AG09309 (cell line): Measurements from ENCODE around the gene ELMO1.

Experiments
- DNase-seq: peaks from one replicate; pipeline ENCODE4 v3.0.0-alpha.2; 2010; ENCODE audit warnings: low read depth
- H3K4me3 ChIP-seq: 2 replicates; pipeline ENCODE4 v1.5.1; 2011; ENCODE audit warnings: mild to moderate bottlenecking, low read depth, low read length, moderate library complexity; ENCODE audit not compliant: control insufficient read depth
- CTCF ChIP-seq: IDR thresholded peaks from 2 replicates; pipeline ENCODE4 v1.5.1; 2011; ENCODE audit warnings: mild to moderate bottlenecking, low read depth, low read length, inconsistent platforms; ENCODE audit not compliant: insufficient read depth, control insufficient read depth; ENCODE audit errors: missing control alignments

ELMO1 gene

GRCh38 chr7:37430171-37430570, 18.5 kb downstream of the ELMO1 start:
- no peak for TF ChIP-seq CTCF
- no peak for DNase-seq
- H3K4me3 ChIP-seq, result no peak overlapping the region

GRCh38 chr7:37429435-37429791, 19.3 kb downstream of the ELMO1 start:
- no peak for DNase-seq
- no peak for TF ChIP-seq CTCF

GRCh38 chr7:37428681-37429434, 19.8 kb downstream of the ELMO1 start:
- TF ChIP-seq CTCF, result no peak
- no peak for DNase-seq

More at GRCh38 chr7:37429435-37429791, 19.3 kb downstream of the ELMO1 start:
- H3K4me3 ChIP-seq, result no peak overlapping the region

GRCh38 chr7:37427276-37427940, 21.3 kb downstream of the ELMO1 start:
- no peak for TF ChIP-seq CTCF
- H3K4me3 ChIP-seq, result no peak overlapping the region
- no peak for DNase-seq

More at GRCh38 chr7:37428681-37429434, 19.8 kb downstream of the ELMO1 start:
- H3K4me3 ChIP-seq, result no peak overlapping the region

GRCh38 chr7:37425498-37425897, 23.2 kb downstream of the ELMO1 start:
- no peak for TF ChIP-seq CTCF
- DNase-seq, result no peak
- no peak overlapping the region for H3K4me3 ChIP-seq

- no peak overlapping the region for H3K4me3 ChIP-seq
- no peak for DNase-seq
- no peak for TF ChIP-seq CTCF
These were observed 23.7 kb downstream of the ELMO1 start for GRCh38 chr7:37424995-37425394.

GRCh38 chr7:37424521-37424920, 24.1 kb downstream of the ELMO1 start:
- no peak overlapping the region for H3K4me3 ChIP-seq
- TF ChIP-seq CTCF, result no peak
- DNase-seq, result no peak
